HG02623 (cell line): ENCODE results near the gene PAWR.
"Not testable (repeated sequence)": the region's sequence is repeated elsewhere in the genome, so short reads cannot be mapped to it uniquely, and the experiment has no call there.

ENCODE experiments used
- ATAC-seq: cut with Tn5 transposase; IDR thresholded peaks from one replicate; pipeline ENCODE4 v1.9.1; 2021; ENCODE audit warnings: moderate library complexity; ENCODE audit not compliant: unreplicated experiment

PAWR gene

GRCh38 chr12:79687711-79688260 lies 3.0 kb downstream of the PAWR start:
- ATAC-seq = no peak

- ATAC-seq = no peak
These were observed 4.6 kb downstream of the PAWR start for GRCh38 chr12:79686171-79686570.

GRCh38 chr12:79685068-79685467 lies 5.7 kb downstream of the PAWR start:
- no peak for ATAC-seq

GRCh38 chr12:79684338-79684737 lies 6.4 kb downstream of the PAWR start:
- not testable (repeated sequence) for ATAC-seq

GRCh38 chr12:79682593-79682992 lies 8.2 kb downstream of the PAWR start:
- no peak for ATAC-seq

- no peak for ATAC-seq
These were observed 9.7 kb downstream of the PAWR start for GRCh38 chr12:79681008-79681590.

- no peak for ATAC-seq
These were observed 10.7 kb downstream of the PAWR start for GRCh38 chr12:79680051-79680450.

GRCh38 chr12:79678306-79678705 lies 12.5 kb downstream of the PAWR start:
- no peak for ATAC-seq

GRCh38 chr12:79677672-79678071 lies 13.1 kb downstream of the PAWR start:
- ATAC-seq = no peak

- no peak for ATAC-seq
These were observed 14.2 kb downstream of the PAWR start for GRCh38 chr12:79676579-79676978.

GRCh38 chr12:79674629-79675028 lies 16.1 kb downstream of the PAWR start:
- ATAC-seq = no peak

GRCh38 chr12:79673354-79673753 lies 17.4 kb downstream of the PAWR start:
- no peak for ATAC-seq

GRCh38 chr12:79668113-79668512 lies 22.7 kb downstream of the PAWR start:
- no peak for ATAC-seq

- ATAC-seq = no peak
These were observed 25.4 kb downstream of the PAWR start for GRCh38 chr12:79665212-79665887.

GRCh38 chr12:79664518-79664917 lies 26.2 kb downstream of the PAWR start:
- ATAC-seq = no peak

GRCh38 chr12:79662046-79662811 lies 28.5 kb downstream of the PAWR start:
- no peak for ATAC-seq

- ATAC-seq = no peak
These were observed 29.1 kb downstream of the PAWR start for GRCh38 chr12:79661629-79662028.

- no peak for ATAC-seq
These were observed 30.8 kb downstream of the PAWR start for GRCh38 chr12:79659961-79660431.

GRCh38 chr12:79658221-79658620 lies 32.5 kb downstream of the PAWR start:
- no peak for ATAC-seq

- ATAC-seq = no peak
These were observed 33.6 kb downstream of the PAWR start for GRCh38 chr12:79657136-79657535.

GRCh38 chr12:79655036-79655435 lies 35.7 kb downstream of the PAWR start:
- no peak for ATAC-seq

GRCh38 chr12:79652521-79652920 lies 38.2 kb downstream of the PAWR start:
- no peak for ATAC-seq
